ENCODE data around the gene PC.

Gene PC

DNA sequence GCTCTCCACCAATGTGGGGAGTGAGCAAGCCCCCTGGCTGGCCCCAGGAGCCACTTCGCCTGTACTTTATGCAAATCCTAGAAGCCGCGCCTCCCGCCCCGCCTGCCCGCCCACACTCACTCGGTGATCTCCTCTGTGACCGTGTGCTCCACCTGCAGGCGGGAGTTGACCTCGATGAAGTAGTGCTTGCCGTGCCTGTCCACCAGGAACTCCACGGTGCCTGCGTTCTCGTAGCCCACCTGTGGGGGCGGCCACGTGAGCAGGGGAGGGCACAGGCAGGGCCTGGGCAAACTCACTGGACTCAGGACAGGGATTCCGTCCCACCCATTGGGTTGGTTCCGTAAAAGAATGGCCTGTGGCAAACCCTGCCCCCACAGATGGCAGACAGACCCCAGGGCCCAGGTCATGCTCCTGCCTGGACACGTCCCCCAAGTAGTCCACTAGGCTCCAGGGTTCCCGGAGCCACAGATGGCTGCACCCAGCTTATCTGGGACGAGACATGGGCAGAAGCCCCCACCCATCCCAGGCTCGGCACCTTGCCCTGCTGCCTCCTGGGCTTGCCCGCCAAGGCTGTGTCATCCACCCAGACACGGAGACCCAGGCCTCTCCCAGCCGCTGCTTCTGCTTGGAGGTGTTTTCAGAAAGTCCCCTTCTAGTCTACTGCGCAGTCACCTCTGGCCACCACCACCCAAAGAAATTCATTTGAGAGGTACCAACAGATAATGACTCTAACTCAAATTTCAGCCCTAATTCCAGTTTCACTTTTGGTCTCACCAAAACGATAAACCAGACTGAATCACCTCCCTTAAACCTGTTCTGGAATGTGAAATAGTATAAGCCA is 89.2 kb downstream of the PC start:
- no peaks in the 10 kb centered on the region for H3K4me1 ChIP-seq
- no peaks in the 10 kb centered on the region for H3K9me3 ChIP-seq (ENCODE audit: control insufficient read depth, low read length)
- H3K9ac ChIP-seq = no peak overlapping the region
- H3K36me3 ChIP-seq (ENCODE audit: control insufficient read depth, insufficient read depth, low read length) = no peaks in the 10 kb centered on the region
- H3K27ac ChIP-seq = no peak overlapping the region
- H2AFZ ChIP-seq = no peak overlapping the region
- H3K4me2 ChIP-seq (ENCODE audit: low read length) = no peak overlapping the region
- H3K27me3 ChIP-seq (ENCODE audit: control insufficient read depth, insufficient read depth, low read length) = no peaks in the 10 kb centered on the region
- TF ChIP-seq, protein P1, sequence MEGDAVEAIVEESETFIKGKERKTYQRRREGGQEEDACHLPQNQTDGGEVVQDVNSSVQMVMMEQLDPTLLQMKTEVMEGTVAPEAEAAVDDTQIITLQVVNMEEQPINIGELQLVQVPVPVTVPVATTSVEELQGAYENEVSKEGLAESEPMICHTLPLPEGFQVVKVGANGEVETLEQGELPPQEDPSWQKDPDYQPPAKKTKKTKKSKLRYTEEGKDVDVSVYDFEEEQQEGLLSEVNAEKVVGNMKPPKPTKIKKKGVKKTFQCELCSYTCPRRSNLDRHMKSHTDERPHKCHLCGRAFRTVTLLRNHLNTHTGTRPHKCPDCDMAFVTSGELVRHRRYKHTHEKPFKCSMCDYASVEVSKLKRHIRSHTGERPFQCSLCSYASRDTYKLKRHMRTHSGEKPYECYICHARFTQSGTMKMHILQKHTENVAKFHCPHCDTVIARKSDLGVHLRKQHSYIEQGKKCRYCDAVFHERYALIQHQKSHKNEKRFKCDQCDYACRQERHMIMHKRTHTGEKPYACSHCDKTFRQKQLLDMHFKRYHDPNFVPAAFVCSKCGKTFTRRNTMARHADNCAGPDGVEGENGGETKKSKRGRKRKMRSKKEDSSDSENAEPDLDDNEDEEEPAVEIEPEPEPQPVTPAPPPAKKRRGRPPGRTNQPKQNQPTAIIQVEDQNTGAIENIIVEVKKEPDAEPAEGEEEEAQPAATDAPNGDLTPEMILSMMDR (IDR thresholded peaks at IDR 0.05) = no peak
- no peaks in the 10 kb centered on the region for H3K79me2 ChIP-seq
- H3K4me3 ChIP-seq (ENCODE audit: low read depth, low read length) = no peak overlapping the region

- Histone ChIP-seq H2AFZ (no peak overlapping the region), H3K9me3 (ENCODE audit: control insufficient read depth, low read length) (no peaks in the 10 kb centered on the region), H3K4me1 (no peaks in the 10 kb centered on the region), H3K36me3 (ENCODE audit: control insufficient read depth, insufficient read depth, low read length) (no peaks in the 10 kb centered on the region), H3K4me3 (ENCODE audit: low read depth, low read length) (no peak overlapping the region), H3K27me3 (ENCODE audit: control insufficient read depth, insufficient read depth, low read length) (no peaks in the 10 kb centered on the region), H3K9ac (no peak overlapping the region), H3K79me2 (no peaks in the 10 kb centered on the region), H3K4me2 (ENCODE audit: low read length) (no peak overlapping the region), H3K27ac (no peak overlapping the region)
- TF ChIP-seq, protein P1 (IDR thresholded peaks at IDR 0.05) = no peak
These were observed 90.0 kb downstream of the PC start for GRCh38 chr11:66868082-66868725.

DNA sequence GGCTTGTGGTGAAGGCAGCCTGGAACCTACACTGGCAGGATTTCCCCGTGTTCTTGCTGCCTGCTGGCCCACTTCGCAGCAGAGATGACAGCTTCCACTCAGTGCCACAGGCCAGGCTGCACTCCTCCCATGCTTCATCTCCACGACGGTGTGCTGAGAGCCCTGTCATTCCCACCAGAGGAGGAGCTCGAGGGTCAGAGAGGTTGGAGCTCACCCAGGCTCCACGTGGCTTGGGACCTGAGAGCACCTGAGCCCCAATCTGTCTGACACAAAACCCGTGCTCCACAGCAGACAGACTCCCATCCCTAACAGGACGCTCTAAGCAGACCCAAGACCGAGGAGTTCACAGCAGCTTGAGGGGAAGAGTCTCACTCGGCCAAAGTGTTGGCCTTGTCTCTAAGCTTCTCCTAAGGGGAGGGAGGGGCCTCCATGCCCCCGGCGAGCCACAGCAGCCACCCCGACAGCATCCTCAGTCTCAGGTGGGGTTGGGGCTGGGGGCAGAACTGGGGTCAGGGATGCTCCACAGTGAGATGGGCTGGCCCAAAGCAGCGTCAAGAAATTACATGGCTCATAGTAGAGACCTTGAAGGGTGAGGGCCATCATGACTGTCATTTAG is 90.7 kb downstream of the PC start:
- no peak overlapping the region for H3K4me2 ChIP-seq (ENCODE audit: low read length)
- no peaks in the 10 kb centered on the region for H3K36me3 ChIP-seq (ENCODE audit: control insufficient read depth, insufficient read depth, low read length)
- H3K4me1 ChIP-seq = no peaks in the 10 kb centered on the region
- TF ChIP-seq, protein P1 (IDR thresholded peaks at IDR 0.05) = no peak
- no peak overlapping the region for H2AFZ ChIP-seq
- H3K27ac ChIP-seq = no peak overlapping the region
- H3K79me2 ChIP-seq = no peaks in the 10 kb centered on the region
- no peaks in the 10 kb centered on the region for H3K9me3 ChIP-seq (ENCODE audit: control insufficient read depth, low read length)
- no peak overlapping the region for H3K9ac ChIP-seq
- no peak overlapping the region for H3K4me3 ChIP-seq (ENCODE audit: low read depth, low read length)
- H3K27me3 ChIP-seq (ENCODE audit: control insufficient read depth, insufficient read depth, low read length) = no peaks in the 10 kb centered on the region

DNA sequence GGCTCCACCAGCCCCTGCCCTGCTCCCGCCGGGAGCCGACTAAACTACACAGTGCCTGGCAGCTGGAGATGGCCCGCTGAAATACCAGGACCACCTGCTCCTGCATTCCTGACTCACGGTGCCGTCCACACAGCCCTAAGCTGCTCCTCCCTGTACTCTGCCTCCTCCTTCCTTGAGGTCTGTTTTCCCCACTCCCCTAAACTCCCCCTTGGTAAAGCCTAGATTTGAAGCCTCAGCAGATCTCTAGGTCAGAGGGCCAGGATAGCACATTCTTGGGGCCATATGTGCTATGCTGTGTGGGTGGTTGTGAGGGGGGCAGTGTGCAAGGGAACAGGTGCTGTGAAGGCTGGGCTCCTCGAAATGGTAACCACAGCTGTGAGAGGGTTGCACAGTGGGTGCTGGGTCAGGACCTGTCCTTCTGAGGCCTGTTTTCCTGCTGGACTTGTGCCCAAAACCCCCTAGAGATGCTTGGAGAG is 91.6 kb downstream of the PC start:
- Histone ChIP-seq H3K9me3 (ENCODE audit: control insufficient read depth, low read length) (no peaks in the 10 kb centered on the region), H3K27me3 (ENCODE audit: control insufficient read depth, insufficient read depth, low read length) (no peaks in the 10 kb centered on the region), H3K4me3 (ENCODE audit: low read depth, low read length) (no peak overlapping the region), H3K4me1 (no peaks in the 10 kb centered on the region), H2AFZ (no peak overlapping the region), H3K27ac (no peak overlapping the region), H3K36me3 (ENCODE audit: control insufficient read depth, insufficient read depth, low read length) (no peaks in the 10 kb centered on the region), H3K79me2 (no peaks in the 10 kb centered on the region), H3K9ac (no peak overlapping the region), H3K4me2 (ENCODE audit: low read length) (no peak overlapping the region)
- TF ChIP-seq, protein P1 (IDR thresholded peaks at IDR 0.05) = no peak

All from parathyroid adenoma (tissue), 2 donors.